MM.1S (cell line): ENCODE data around the gene GAB2.

ENCODE experiments used
- EZH2 ChIP-seq: fragments of 300-600 bp; sonication (generic); optimal IDR thresholded peaks from 2 replicates; pipeline ENCODE3; 2017; ENCODE audit warnings: low read depth, mild to moderate bottlenecking, antibody characterized with exemption, low read length, mixed read lengths
- TF ChIP-seq, protein P1 (sequence below): fragments of 300-600 bp; sonication (generic); IDR thresholded peaks from 2 replicates; pipeline ENCODE4 v1.5.1; 2016; ENCODE audit warnings: antibody characterized with exemption, low read length, mixed read lengths

DNA sequence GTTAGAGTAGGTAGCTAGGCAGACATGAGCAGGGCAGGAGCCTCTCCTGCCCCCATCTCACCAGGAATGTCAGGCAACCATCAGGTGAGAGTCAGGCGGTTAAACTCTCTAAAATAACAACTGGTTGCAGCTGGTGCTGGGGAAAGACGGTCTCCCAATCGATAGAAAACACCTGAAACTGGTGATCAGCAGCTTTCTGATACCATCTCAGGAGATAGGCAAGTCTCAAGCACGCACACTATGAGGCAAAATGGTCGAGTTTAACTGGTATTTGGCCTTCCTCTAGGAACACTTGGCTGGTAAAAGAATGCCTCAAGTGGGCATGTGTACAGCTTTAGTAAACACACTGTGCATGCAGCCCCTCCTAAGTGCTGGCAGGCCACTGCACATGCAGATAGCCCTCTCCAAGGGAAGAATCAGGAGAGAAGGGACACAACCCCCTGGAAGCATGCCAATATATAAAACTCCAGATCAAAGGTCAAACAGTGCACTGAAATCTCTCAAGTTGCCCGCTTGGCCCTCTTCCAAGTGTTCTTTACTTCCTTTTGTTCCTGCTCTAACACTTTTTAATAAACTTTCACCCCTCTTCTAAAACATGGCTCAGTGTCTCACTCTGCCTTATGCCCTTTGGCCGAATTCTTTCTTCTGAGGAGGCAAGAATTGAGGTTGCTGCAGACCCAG lies 140.2 kb downstream of the GAB2 start:
- TF ChIP-seq EZH2 = no peak
- TF ChIP-seq, protein P1, sequence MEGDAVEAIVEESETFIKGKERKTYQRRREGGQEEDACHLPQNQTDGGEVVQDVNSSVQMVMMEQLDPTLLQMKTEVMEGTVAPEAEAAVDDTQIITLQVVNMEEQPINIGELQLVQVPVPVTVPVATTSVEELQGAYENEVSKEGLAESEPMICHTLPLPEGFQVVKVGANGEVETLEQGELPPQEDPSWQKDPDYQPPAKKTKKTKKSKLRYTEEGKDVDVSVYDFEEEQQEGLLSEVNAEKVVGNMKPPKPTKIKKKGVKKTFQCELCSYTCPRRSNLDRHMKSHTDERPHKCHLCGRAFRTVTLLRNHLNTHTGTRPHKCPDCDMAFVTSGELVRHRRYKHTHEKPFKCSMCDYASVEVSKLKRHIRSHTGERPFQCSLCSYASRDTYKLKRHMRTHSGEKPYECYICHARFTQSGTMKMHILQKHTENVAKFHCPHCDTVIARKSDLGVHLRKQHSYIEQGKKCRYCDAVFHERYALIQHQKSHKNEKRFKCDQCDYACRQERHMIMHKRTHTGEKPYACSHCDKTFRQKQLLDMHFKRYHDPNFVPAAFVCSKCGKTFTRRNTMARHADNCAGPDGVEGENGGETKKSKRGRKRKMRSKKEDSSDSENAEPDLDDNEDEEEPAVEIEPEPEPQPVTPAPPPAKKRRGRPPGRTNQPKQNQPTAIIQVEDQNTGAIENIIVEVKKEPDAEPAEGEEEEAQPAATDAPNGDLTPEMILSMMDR = no peak
